ENCODE data around the gene RHOG. TPM values are rescaled to one million over a fixed set of nuclear protein-coding genes. Genes with fewer than 3 reads are reported as not detected.

Gene RHOG
- total RNA-seq, 1 experiment from 2014 or later = 35.7 TPM

GRCh38 chr11:3840004-3840869 lies 522 bp downstream of the RHOG start:
- Mint-ChIP-seq H3K27ac (ENCODE audit: low read depth, unreplicated experiment) (peak overlapping the region; percentile 59), H3K4me3 (ENCODE audit: unreplicated experiment) (peak overlapping the region; percentile 80), H3K4me1 (ENCODE audit: insufficient read depth, unreplicated experiment) (peaks cover 29% of the 10 kb centered on the region), H3K9me3 (ENCODE audit: unreplicated experiment) (no peaks in the 10 kb centered on the region), H3K27me3 (ENCODE audit: insufficient read depth, unreplicated experiment) (no peaks in the 10 kb centered on the region), H3K36me3 (ENCODE audit: insufficient read depth, unreplicated experiment) (peaks cover 11% of the 10 kb centered on the region)
- POLR2A ChIA-PET = interaction anchor here (0.6 to 2.9 kb wide), 13 partner anchors 10 to 233 kb away, joined by 3 to 45 read pairs (median 5); partner anchors contain the start of genes NUP98, PGAP2 and STIM1
- intact Hi-C loops (cut with micrococcal nuclease) = no loop called here
- CTCF ChIA-PET = interaction anchor here (0.6 to 20.5 kb wide), 8 partner anchors 10 to 268 kb away, joined by 4 to 1105 read pairs (median 18); partner anchors contain the start of genes PGAP2 and STIM1
- no peak for TF ChIP-seq CTCF (IDR thresholded peaks at IDR 0.05; ENCODE audit: unreplicated experiment)
- BruUV-seq (replicated peaks) = no TSS peak
- DNase-seq (ENCODE audit: unreplicated experiment) = no peak

GRCh38 chr11:3838504-3838903 lies 2.3 kb downstream of the RHOG start:
- POLR2A ChIA-PET = interaction anchor here (0.6 to 1.2 kb wide), 3 partner anchors 10 to 29 kb away, joined by 3 to 4 read pairs (median 4); partner anchors contain the start of gene STIM1
- Mint-ChIP-seq H3K4me1 (ENCODE audit: insufficient read depth, unreplicated experiment) (peaks cover 41% of the 10 kb centered on the region), H3K36me3 (ENCODE audit: insufficient read depth, unreplicated experiment) (peaks cover 22% of the 10 kb centered on the region), H3K27me3 (ENCODE audit: insufficient read depth, unreplicated experiment) (no peaks in the 10 kb centered on the region), H3K9me3 (ENCODE audit: unreplicated experiment) (no peaks in the 10 kb centered on the region), H3K4me3 (ENCODE audit: unreplicated experiment) (peak overlapping the region; percentile 17), H3K27ac (ENCODE audit: low read depth, unreplicated experiment) (peak overlapping the region; percentile 56)
- no TSS peak for BruUV-seq (replicated peaks)
- TF ChIP-seq CTCF (IDR thresholded peaks at IDR 0.05; ENCODE audit: unreplicated experiment) = no peak
- DNase-seq (ENCODE audit: unreplicated experiment) = no peak
- intact Hi-C loops (cut with micrococcal nuclease) = no loop called here
- CTCF ChIA-PET = interaction anchor here (0.6 to 20.5 kb wide), 8 partner anchors 10 to 231 kb away, joined by 3 to 1105 read pairs (median 8); partner anchors contain the start of gene PGAP2

- no TSS peak for BruUV-seq (replicated peaks)
- ChIA-PET POLR2A (interaction anchor here (1.2 to 1.9 kb wide), 2 partner anchors 18 to 40 kb away, joined by 4 to 9 read pairs; partner anchors contain the start of genes NUP98 and STIM1), CTCF (interaction anchor here (0.6 to 20.5 kb wide), 7 partner anchors 9 to 232 kb away, joined by 3 to 1105 read pairs (median 10); partner anchors contain the start of gene PGAP2)
- Mint-ChIP-seq H3K4me1 (ENCODE audit: insufficient read depth, unreplicated experiment) (peaks cover 42% of the 10 kb centered on the region), H3K36me3 (ENCODE audit: insufficient read depth, unreplicated experiment) (peaks cover 30% of the 10 kb centered on the region), H3K4me3 (ENCODE audit: unreplicated experiment) (no peak overlapping the region), H3K27me3 (ENCODE audit: insufficient read depth, unreplicated experiment) (no peaks in the 10 kb centered on the region), H3K9me3 (ENCODE audit: unreplicated experiment) (no peaks in the 10 kb centered on the region), H3K27ac (ENCODE audit: low read depth, unreplicated experiment) (no peak overlapping the region)
- DNase-seq (ENCODE audit: unreplicated experiment) = peak; percentile 33
- intact Hi-C loops (cut with micrococcal nuclease) = no loop called here
- TF ChIP-seq CTCF (IDR thresholded peaks at IDR 0.05; ENCODE audit: unreplicated experiment) = no peak
Measured at GRCh38 chr11:3837793-3838192, 3.0 kb downstream of the RHOG start.

- DNase-seq (ENCODE audit: unreplicated experiment) = no peak
- Mint-ChIP-seq H3K27ac (ENCODE audit: low read depth, unreplicated experiment) (peak overlapping the region; percentile 42), H3K4me1 (ENCODE audit: insufficient read depth, unreplicated experiment) (peaks cover 44% of the 10 kb centered on the region), H3K9me3 (ENCODE audit: unreplicated experiment) (no peaks in the 10 kb centered on the region), H3K4me3 (ENCODE audit: unreplicated experiment) (no peak overlapping the region), H3K27me3 (ENCODE audit: insufficient read depth, unreplicated experiment) (no peaks in the 10 kb centered on the region), H3K36me3 (ENCODE audit: insufficient read depth, unreplicated experiment) (peaks cover 35% of the 10 kb centered on the region)
- BruUV-seq (replicated peaks) = no TSS peak
- no peak for TF ChIP-seq CTCF (IDR thresholded peaks at IDR 0.05; ENCODE audit: unreplicated experiment)
- CTCF ChIA-PET = interaction anchor here (0.6 to 20.5 kb wide), 8 partner anchors 13 to 233 kb away, joined by 3 to 1105 read pairs (median 7); partner anchors contain the start of genes PGAP2 and STIM1
- intact Hi-C loops (cut with micrococcal nuclease) = no loop called here
- POLR2A ChIA-PET = interaction anchor here (1.9 kb wide), 1 partner anchor 39 kb away, joined by 9 read pairs; the partner anchor contains the start of gene NUP98
Measured at GRCh38 chr11:3836903-3837302, 3.9 kb downstream of the RHOG start.

Data from MCF 10A (cell line).